CD8-positive, alpha-beta memory T cell (primary cell): ENCODE measurements around the gene SERTAD3. TPM values are rescaled to one million over a fixed set of nuclear protein-coding genes. Genes with fewer than 3 reads are reported as not detected.

Source experiments
- CTCF ChIA-PET: fragments of 350-600 bp; sonication (Branson Sonifier 250); formaldehyde crosslinking; loops from one replicate; lab custom pipeline; 2021; ENCODE audit warnings: antibody characterized with exemption; lab: Charles Lee
- POLR2A ChIA-PET: fragments of 350-600 bp; sonication (Branson Sonifier 250); formaldehyde crosslinking; loops from one replicate; lab custom pipeline; 2021; ENCODE audit warnings: antibody characterized with exemption; lab: Charles Lee
- DNase-seq, 5 donors: peaks; one replicate each; pipeline versions ENCODE4 v3.0.0 to v3.0.0-alpha.2; 2020 to 2022; ENCODE audit warnings: mixed read lengths in 1 of 5
- H3K27ac ChIP-seq: one replicate; pipeline ENCODE4 v1.7.0; 2013; ENCODE audit warnings: low read depth, mild to moderate bottlenecking, low read length, moderate library complexity
- H3K27me3 ChIP-seq: 2 replicates; pipeline ENCODE4 v1.7.0; 2013; ENCODE audit warnings: low read length, mild to moderate bottlenecking; ENCODE audit not compliant: insufficient read depth, poor library complexity, severe bottlenecking
- H3K36me3 ChIP-seq: 2 replicates; pipeline ENCODE4 v1.7.0; 2013; ENCODE audit warnings: mild to moderate bottlenecking, low read length, moderate library complexity; ENCODE audit not compliant: insufficient read depth
- H3K4me1 ChIP-seq: 2 replicates; pipeline ENCODE4 v1.7.0; 2013; ENCODE audit warnings: mild to moderate bottlenecking, low read length, moderate library complexity; ENCODE audit not compliant: insufficient read depth
- H3K4me3 ChIP-seq: 2 replicates; pipeline ENCODE4 v1.7.0; 2013; ENCODE audit warnings: mild to moderate bottlenecking, low read length
- H3K9me3 ChIP-seq: 2 replicates; pipeline ENCODE4 v1.7.0; 2013; ENCODE audit warnings: mild to moderate bottlenecking, low read length
- H3K27ac Mint-ChIP-seq, 8 donors: one replicate each; pipeline ENCODE4 v1.8.0; 2020 to 2021; ENCODE audit warnings: mixed read lengths in 8 of 8, mild to moderate bottlenecking in 6 of 8, inconsistent platforms in 3 of 8, moderate library complexity in 3 of 8
- H3K27me3 Mint-ChIP-seq, 2 donors: one replicate each; pipeline ENCODE4 v1.8.0; 2020 to 2021; ENCODE audit warnings: mixed read lengths in 2 of 2, mild to moderate bottlenecking in 1 of 2, moderate library complexity in 1 of 2
- H3K36me3 Mint-ChIP-seq, 3 donors: one replicate each; pipeline ENCODE4 v1.8.0; 2020 to 2021; ENCODE audit warnings: mixed read lengths in 3 of 3, inconsistent platforms in 1 of 3, mild to moderate bottlenecking in 1 of 3
- H3K4me1 Mint-ChIP-seq, 3 donors: one replicate each; pipeline ENCODE4 v1.8.0; 2020 to 2021; ENCODE audit warnings: mixed read lengths in 3 of 3, inconsistent platforms in 1 of 3, mild to moderate bottlenecking in 1 of 3
- H3K4me3 Mint-ChIP-seq, 7 donors: one replicate each; pipeline ENCODE4 v1.8.0; 2020 to 2021; ENCODE audit warnings: mixed read lengths in 7 of 7, mild to moderate bottlenecking in 6 of 7, moderate library complexity in 4 of 7, inconsistent platforms in 2 of 7
- H3K9me3 Mint-ChIP-seq, 5 donors: one replicate each; pipeline ENCODE4 v1.8.0; 2020 to 2022; ENCODE audit warnings: mixed read lengths in 5 of 5, mild to moderate bottlenecking in 3 of 5, moderate library complexity in 2 of 5, inconsistent platforms in 1 of 5
- polyA plus RNA-seq: library from polyadenylated mRNA; unstranded; fragments of 300-500 nt; fragmentation: Illumina TruSeq; gene quantifications from one replicate; pipeline ENCODE4 v1.2.3, GENCODE V29; 2021
- total RNA-seq, 2 experiments: library from RNA; stranded (reverse); gene quantifications; one replicate each; pipeline ENCODE4 v1.2.3, GENCODE V29; 2021

Gene SERTAD3
- total and polyA plus RNA-seq, 3 experiments from 2014 or later, result 7.0 to 9.5 (median 8.5) TPM

GRCh38 chr19:40422748-40423566 lies 21.2 kb downstream of the SERTAD3 start:
- no peak overlapping the region for H3K27ac ChIP-seq
- no peaks in the 10 kb centered on the region for H3K9me3 Mint-ChIP-seq

GRCh38 chr19:40421993-40422747 lies 22.0 kb downstream of the SERTAD3 start:
- Histone ChIP-seq H3K9me3 (no peaks in the 10 kb centered on the region), H3K36me3 (no peaks in the 10 kb centered on the region), H3K27ac (peak overlapping the region; percentile 90), H3K27me3 (no peaks in the 10 kb centered on the region), H3K4me3 (peak overlapping the region; percentile 81), H3K4me1 (peaks cover 20% of the 10 kb centered on the region)
- H3K4me1 Mint-ChIP-seq, result peaks cover 30 to 40% (median 38%) of the 10 kb centered on the region in 3 donors
- ChIA-PET POLR2A (interaction anchor here (0.7 kb wide), 2 partner anchors 18 to 35 kb away, joined by 3 to 4 read pairs; no protein-coding TSS in a partner anchor), CTCF (interaction anchor here (1.7 to 4.3 kb wide), 5 partner anchors 9 to 99 kb away, joined by 5 to 46 read pairs (median 6); partner anchors contain the start of genes BLVRB, C19orf47, PLD3 and SPTBN4)
- peak overlapping the region; percentile 26 to 96 (median 85) for H3K4me3 Mint-ChIP-seq
- H3K27ac Mint-ChIP-seq, result peak overlapping the region; percentile 32 to 96 (median 84)
- H3K9me3 Mint-ChIP-seq, result no peaks in the 10 kb centered on the region
- peaks cover 0 to 26% (median 0%) of the 10 kb centered on the region in 3 donors for H3K36me3 Mint-ChIP-seq
- DNase-seq, result no peak
- peaks cover 0 to 6% of the 10 kb centered on the region in 2 donors for H3K27me3 Mint-ChIP-seq

More at GRCh38 chr19:40422748-40423566, 21.2 kb downstream of the SERTAD3 start:
- Histone ChIP-seq H3K4me1 (peaks cover 20% of the 10 kb centered on the region), H3K4me3 (no peak overlapping the region), H3K9me3 (no peaks in the 10 kb centered on the region), H3K36me3 (no peaks in the 10 kb centered on the region), H3K27me3 (no peaks in the 10 kb centered on the region)
- Mint-ChIP-seq H3K27ac (peak overlapping the region in 3 of 8 donors; percentile 21 to 94 (median 60)), H3K4me3 (peak overlapping the region in 6 of 7 donors; percentile 26 to 96 (median 67)), H3K36me3 (peaks cover 0 to 26% (median 0%) of the 10 kb centered on the region in 3 donors), H3K4me1 (peaks cover 28 to 37% (median 35%) of the 10 kb centered on the region in 3 donors), H3K27me3 (peaks cover 0 to 6% of the 10 kb centered on the region in 2 donors)
- no peak for DNase-seq
- CTCF ChIA-PET, result interaction anchor here (1.0 to 4.3 kb wide), 3 partner anchors 15 to 179 kb away, joined by 3 to 46 read pairs (median 5); partner anchors contain the start of genes BLVRB and SPTBN4
- POLR2A ChIA-PET, result interaction anchor here (0.6 to 1.3 kb wide), 2 partner anchors 20 to 27 kb away, joined by 3 to 4 read pairs; no protein-coding TSS in a partner anchor

DNA sequence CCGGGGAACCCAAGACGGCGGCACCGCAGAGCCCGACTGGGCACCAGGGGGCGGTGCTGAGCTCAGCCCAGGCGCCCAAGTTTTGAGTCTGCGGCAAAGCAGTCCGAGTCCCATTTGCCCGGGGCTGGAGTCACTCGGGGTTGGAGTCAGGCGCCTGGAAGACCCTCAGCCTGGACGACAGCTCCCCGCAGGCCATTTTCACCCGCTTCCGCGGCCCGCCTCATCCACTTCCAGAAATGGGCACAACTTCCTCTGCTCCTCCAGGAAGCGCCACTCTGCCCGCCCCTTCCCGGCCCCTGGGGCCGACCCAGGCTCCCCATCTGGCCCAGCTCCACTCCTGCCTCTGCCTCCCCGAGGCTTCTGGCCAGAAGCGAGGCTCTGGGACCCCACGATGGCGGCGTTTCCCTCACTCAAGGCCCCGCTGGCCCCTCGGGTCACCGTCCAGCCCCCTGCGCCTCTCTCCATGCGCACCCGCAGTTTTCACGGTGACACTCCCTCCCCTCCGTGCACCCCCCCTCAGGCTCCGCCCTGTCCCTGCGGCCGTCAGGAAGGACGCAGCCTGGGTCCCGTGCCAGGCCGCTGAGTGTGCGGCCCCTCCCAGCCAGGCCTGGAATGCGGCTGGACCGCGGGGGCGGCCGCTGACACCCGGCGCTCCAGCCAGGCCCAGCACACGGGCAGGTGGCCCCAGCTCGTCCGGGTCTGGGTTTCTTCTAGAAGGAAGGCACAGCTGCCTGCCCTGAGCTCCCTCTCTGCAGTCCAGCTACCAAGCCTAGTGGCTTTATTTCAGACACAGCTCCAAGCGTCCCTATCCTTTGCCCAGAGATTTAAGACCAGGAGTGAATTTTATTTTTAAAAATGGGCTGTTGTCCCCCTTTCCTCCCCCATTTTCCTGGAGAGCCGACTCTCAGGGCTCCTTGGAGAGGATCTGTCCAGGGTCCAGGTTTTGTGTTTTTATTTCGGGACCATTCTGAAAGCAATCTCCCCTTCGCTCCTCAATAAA lies 23.1 kb downstream of the SERTAD3 start:
- Histone ChIP-seq H3K27ac (peak overlapping the region; percentile 90), H3K27me3 (no peaks in the 10 kb centered on the region), H3K36me3 (no peaks in the 10 kb centered on the region), H3K9me3 (no peaks in the 10 kb centered on the region), H3K4me1 (peaks cover 20% of the 10 kb centered on the region), H3K4me3 (peak overlapping the region; percentile 81)
- Mint-ChIP-seq H3K36me3 (peaks cover 0 to 26% (median 0%) of the 10 kb centered on the region in 3 donors), H3K4me3 (peak overlapping the region; percentile 83 to 96 (median 87)), H3K27ac (peak overlapping the region; percentile 89 to 96 (median 94)), H3K27me3 (peaks cover 0 to 6% of the 10 kb centered on the region in 2 donors), H3K9me3 (no peaks in the 10 kb centered on the region), H3K4me1 (peaks cover 29 to 40% (median 38%) of the 10 kb centered on the region in 3 donors)
- ChIA-PET CTCF (interaction anchor here (0.7 to 4.3 kb wide), 31 partner anchors 9 to 427 kb away, joined by 3 to 46 read pairs (median 5); partner anchors contain the start of genes BLVRB, C19orf47, PLD3 and SERTAD3), POLR2A (interaction anchor here (0.6 to 1.7 kb wide), 11 partner anchors 16 to 1656 kb away, joined by 3 to 15 read pairs (median 4); partner anchors contain the start of genes BLVRB, SERTAD3 and SPTBN4)
- DNase-seq, result peak; percentile 61 to 83 (median 73)

GRCh38 chr19:40420451-40420765 lies 23.7 kb downstream of the SERTAD3 start:
- H3K4me1 ChIP-seq, result peaks cover 20% of the 10 kb centered on the region

DNA sequence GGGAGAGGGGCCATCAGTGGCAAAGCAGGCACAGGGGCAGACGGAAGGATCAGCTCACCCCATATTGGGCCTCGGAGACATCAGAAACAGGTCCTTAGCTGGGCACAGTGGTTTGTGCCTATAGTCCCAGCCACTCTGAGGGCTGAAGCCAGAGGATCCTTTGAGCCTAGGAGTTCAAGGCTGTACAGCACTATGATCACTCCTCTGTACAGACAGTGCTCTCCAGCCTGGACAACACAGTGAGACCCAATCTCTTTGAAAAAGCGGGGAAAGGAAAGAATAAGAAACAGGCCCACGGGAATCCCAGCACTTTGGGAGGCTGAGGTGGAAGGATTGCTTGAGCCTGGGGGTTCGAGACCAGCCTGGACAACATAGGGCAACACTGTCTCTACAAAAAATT lies 24.4 kb downstream of the SERTAD3 start:
- no peak for DNase-seq
- Histone ChIP-seq H3K4me3 (no peak overlapping the region), H3K36me3 (no peaks in the 10 kb centered on the region), H3K4me1 (peaks cover 18% of the 10 kb centered on the region), H3K27me3 (no peaks in the 10 kb centered on the region), H3K9me3 (no peaks in the 10 kb centered on the region), H3K27ac (no peak overlapping the region)
- peaks cover 0 to 18% (median 0%) of the 10 kb centered on the region in 3 donors for H3K36me3 Mint-ChIP-seq
- peak overlapping the region; percentile 40 to 94 (median 74) for H3K4me3 Mint-ChIP-seq
- POLR2A ChIA-PET, result interaction anchor here (0.7 to 1.7 kb wide), 6 partner anchors 16 to 1657 kb away, joined by 3 to 11 read pairs (median 6); partner anchors contain the start of genes BLVRB, SERTAD3 and SPTBN4
- peaks cover 0 to 3% of the 10 kb centered on the region in 2 donors for H3K27me3 Mint-ChIP-seq
- CTCF ChIA-PET, result interaction anchor here (0.7 to 4.3 kb wide), 22 partner anchors 9 to 428 kb away, joined by 3 to 46 read pairs (median 6); partner anchors contain the start of genes BLVRB, C19orf47, PLD3 and SERTAD3
- peak overlapping the region in 4 of 8 donors; percentile 61 to 94 (median 70) for H3K27ac Mint-ChIP-seq
- no peaks in the 10 kb centered on the region for H3K9me3 Mint-ChIP-seq
- H3K4me1 Mint-ChIP-seq, result peaks cover 23 to 32% (median 31%) of the 10 kb centered on the region in 3 donors

More at GRCh38 chr19:40420451-40420765, 23.7 kb downstream of the SERTAD3 start:
- Histone ChIP-seq H3K9me3 (no peaks in the 10 kb centered on the region), H3K27ac (peak overlapping the region; percentile 90), H3K4me3 (peak overlapping the region; percentile 81), H3K36me3 (no peaks in the 10 kb centered on the region), H3K27me3 (no peaks in the 10 kb centered on the region)
- peaks cover 0 to 4% of the 10 kb centered on the region in 2 donors for H3K27me3 Mint-ChIP-seq
- DNase-seq, result no peak
- peaks cover 25 to 35% (median 34%) of the 10 kb centered on the region in 3 donors for H3K4me1 Mint-ChIP-seq
- H3K4me3 Mint-ChIP-seq, result peak overlapping the region; percentile 83 to 96 (median 87)
- peak overlapping the region; percentile 20 to 94 (median 87) for H3K27ac Mint-ChIP-seq
- H3K36me3 Mint-ChIP-seq, result peaks cover 0 to 23% (median 0%) of the 10 kb centered on the region in 3 donors
- H3K9me3 Mint-ChIP-seq, result no peaks in the 10 kb centered on the region
- CTCF ChIA-PET, result interaction anchor here (0.7 to 4.3 kb wide), 31 partner anchors 8 to 427 kb away, joined by 3 to 46 read pairs (median 5); partner anchors contain the start of genes BLVRB, C19orf47, PLD3 and SERTAD3
- POLR2A ChIA-PET, result interaction anchor here (0.6 to 1.7 kb wide), 9 partner anchors 17 to 1656 kb away, joined by 3 to 11 read pairs (median 4); partner anchors contain the start of genes BLVRB, SERTAD3 and SPTBN4

GRCh38 chr19:40419066-40419612 lies 25.0 kb downstream of the SERTAD3 start:
- ChIA-PET POLR2A (no interaction called here), CTCF (interaction anchor here (1.5 kb wide), 1 partner anchor 33 kb away, joined by 3 read pairs; no protein-coding TSS in a partner anchor)
- Mint-ChIP-seq H3K4me1 (peaks cover 18 to 26% (median 25%) of the 10 kb centered on the region in 3 donors), H3K9me3 (no peaks in the 10 kb centered on the region), H3K27ac (peak overlapping the region in 2 of 8 donors; percentile 61 to 94), H3K4me3 (peak overlapping the region in 5 of 7 donors; percentile 36 to 94 (median 68)), H3K36me3 (peaks cover 0 to 14% (median 0%) of the 10 kb centered on the region in 3 donors), H3K27me3 (peaks cover 0 to 1% of the 10 kb centered on the region in 2 donors)
- Histone ChIP-seq H3K27me3 (no peaks in the 10 kb centered on the region), H3K4me1 (peaks cover 13% of the 10 kb centered on the region), H3K4me3 (no peak overlapping the region), H3K36me3 (no peaks in the 10 kb centered on the region), H3K27ac (no peak overlapping the region), H3K9me3 (no peaks in the 10 kb centered on the region)
- no peak for DNase-seq
